ENCODE measurements around the gene MFN2.
"Not testable (repeated sequence)": the region's sequence is repeated elsewhere in the genome, so short reads cannot be mapped to it uniquely, and the experiment has no call there.

MFN2 gene

GRCh38 chr1:12001249-12001917 is 21.1 kb downstream of the MFN2 start:
- DNase-seq: no peak

- no peak for DNase-seq
These were observed 21.8 kb downstream of the MFN2 start for GRCh38 chr1:12001996-12002493.

GRCh38 chr1:12003762-12004161 is 23.5 kb downstream of the MFN2 start:
- no peak for DNase-seq

- DNase-seq: no peak
These were observed 25.4 kb downstream of the MFN2 start for GRCh38 chr1:12005488-12006166.

GRCh38 chr1:12006167-12006921 is 26.1 kb downstream of the MFN2 start:
- DNase-seq: no peak

GRCh38 chr1:12007204-12007603 is 27.0 kb downstream of the MFN2 start:
- no peak for DNase-seq

- not testable (repeated sequence) for DNase-seq
These were observed 28.1 kb downstream of the MFN2 start for GRCh38 chr1:12008355-12008754.

GRCh38 chr1:12009318-12009947 is 29.2 kb downstream of the MFN2 start:
- no peak for DNase-seq

GRCh38 chr1:12010746-12011570 is 30.7 kb downstream of the MFN2 start:
- DNase-seq: no peak

GRCh38 chr1:12011998-12012397 is 31.8 kb downstream of the MFN2 start:
- no peak for DNase-seq

GRCh38 chr1:12012560-12013316 is 32.5 kb downstream of the MFN2 start:
- no peak for DNase-seq

GRCh38 chr1:12014141-12014991 is 34.1 kb downstream of the MFN2 start:
- no peak for DNase-seq

GRCh38 chr1:12015001-12015491 is 34.8 kb downstream of the MFN2 start:
- DNase-seq: no peak

GRCh38 chr1:12015499-12015898 is 35.3 kb downstream of the MFN2 start:
- DNase-seq: no peak

GRCh38 chr1:12016182-12016581 is 35.9 kb downstream of the MFN2 start:
- DNase-seq: no peak

GRCh38 chr1:12019858-12020509 is 39.7 kb downstream of the MFN2 start:
- no peak for DNase-seq

GRCh38 chr1:12021616-12022015 is 41.4 kb downstream of the MFN2 start:
- DNase-seq: no peak

GRCh38 chr1:12022036-12022435 is 41.8 kb downstream of the MFN2 start:
- no peak for DNase-seq

GRCh38 chr1:12026586-12026985 is 46.3 kb downstream of the MFN2 start:
- no peak for DNase-seq

- DNase-seq: no peak
These were observed 48.0 kb downstream of the MFN2 start for GRCh38 chr1:12028248-12028647.

Measured in NCI-H1417 treated with DMSO at 0.1 percent for 48 hours (cell line).